Progenitor cell of endocrine pancreas (in vitro differentiated cells): ENCODE results near the gene POLG2. TPM values are rescaled to one million over a fixed set of nuclear protein-coding genes. Genes with fewer than 3 reads are reported as not detected.

Experiments
- DNase-seq: peaks from one replicate; pipeline ENCODE4 v3.0.0; 2021; ENCODE audit warnings: low spot score; ENCODE audit not compliant: unreplicated experiment
- H3K27ac Mint-ChIP-seq: 2 replicates; pipeline ENCODE4 v1.8.0; 2021; ENCODE audit warnings: mild to moderate bottlenecking, moderate library complexity, mixed read lengths
- H3K27me3 Mint-ChIP-seq: 2 replicates; pipeline ENCODE4 v1.8.0; 2021; ENCODE audit warnings: mixed read lengths
- H3K36me3 Mint-ChIP-seq: 2 replicates; pipeline ENCODE4 v1.8.0; 2022; ENCODE audit warnings: mixed read lengths; ENCODE audit not compliant: insufficient read depth
- H3K4me1 Mint-ChIP-seq: 2 replicates; pipeline ENCODE4 v1.8.0; 2021; ENCODE audit warnings: low read depth, mixed read lengths
- H3K4me3 Mint-ChIP-seq: 2 replicates; pipeline ENCODE4 v1.8.0; 2021; ENCODE audit warnings: low read depth, mild to moderate bottlenecking, moderate library complexity, mixed read lengths
- H3K9me3 Mint-ChIP-seq: 2 replicates; pipeline ENCODE4 v1.8.0; 2021; ENCODE audit warnings: low read depth, mixed read lengths
- CTCF ChIP-seq: fragments of 200-600 bp; sonication (generic); IDR thresholded peaks from one replicate; pipeline ENCODE4 v1.5.0; 2021; ENCODE audit warnings: antibody characterized with exemption, mild to moderate bottlenecking; ENCODE audit not compliant: unreplicated experiment
- total RNA-seq: library from RNA; stranded (reverse); gene quantifications from 2 replicates; pipeline ENCODE4 v1.2.1, GENCODE V29; 2021

Gene POLG2
- total RNA-seq, 1 donor from 2014 or later, result 33.1 TPM

GRCh38 chr17:64492481-64493109, 4.3 kb downstream of the POLG2 start:
- Mint-ChIP-seq H3K9me3 (no peaks in the 10 kb centered on the region), H3K36me3 (peaks cover 26% of the 10 kb centered on the region), H3K27ac (no peak overlapping the region), H3K4me1 (peaks cover 17% of the 10 kb centered on the region), H3K4me3 (no peak overlapping the region), H3K27me3 (no peaks in the 10 kb centered on the region)
- DNase-seq, result no peak
- TF ChIP-seq CTCF, result peak; percentile 50

GRCh38 chr17:64491994-64492393, 4.9 kb downstream of the POLG2 start:
- peaks cover 26% of the 10 kb centered on the region for H3K36me3 Mint-ChIP-seq
- H3K27ac Mint-ChIP-seq, result no peak overlapping the region
- no peak for TF ChIP-seq CTCF
- DNase-seq, result no peak
- H3K9me3 Mint-ChIP-seq, result no peaks in the 10 kb centered on the region
- H3K4me1 Mint-ChIP-seq, result peaks cover 17% of the 10 kb centered on the region
- H3K27me3 Mint-ChIP-seq, result no peaks in the 10 kb centered on the region
- H3K4me3 Mint-ChIP-seq, result no peak overlapping the region

- peak; percentile 49 for TF ChIP-seq CTCF
- Mint-ChIP-seq H3K4me1 (peaks cover 14% of the 10 kb centered on the region), H3K27me3 (no peaks in the 10 kb centered on the region), H3K9me3 (no peaks in the 10 kb centered on the region), H3K27ac (no peak overlapping the region), H3K36me3 (peaks cover 26% of the 10 kb centered on the region), H3K4me3 (no peak overlapping the region)
- no peak for DNase-seq
Observed at GRCh38 chr17:64491034-64491860, 5.6 kb downstream of the POLG2 start.

GRCh38 chr17:64488301-64488700, 8.6 kb downstream of the POLG2 start:
- TF ChIP-seq CTCF, result no peak
- H3K27ac Mint-ChIP-seq, result no peak overlapping the region
- H3K36me3 Mint-ChIP-seq, result peaks cover 32% of the 10 kb centered on the region
- H3K9me3 Mint-ChIP-seq, result no peaks in the 10 kb centered on the region
- DNase-seq, result no peak
- no peak overlapping the region for H3K4me3 Mint-ChIP-seq
- H3K4me1 Mint-ChIP-seq, result no peaks in the 10 kb centered on the region
- no peaks in the 10 kb centered on the region for H3K27me3 Mint-ChIP-seq

- no peak overlapping the region for H3K27ac Mint-ChIP-seq
- H3K4me3 Mint-ChIP-seq, result no peak overlapping the region
- no peaks in the 10 kb centered on the region for H3K9me3 Mint-ChIP-seq
- DNase-seq, result no peak
- H3K4me1 Mint-ChIP-seq, result no peaks in the 10 kb centered on the region
- no peak for TF ChIP-seq CTCF
- H3K36me3 Mint-ChIP-seq, result peaks cover 17% of the 10 kb centered on the region
- no peaks in the 10 kb centered on the region for H3K27me3 Mint-ChIP-seq
Observed at GRCh38 chr17:64484380-64484779, 12.5 kb downstream of the POLG2 start.
